GM23338 (cell line): ENCODE measurements around the gene ESYT1. TPM values are rescaled to one million over a fixed set of nuclear protein-coding genes. Genes with fewer than 3 reads are reported as not detected.
A peak's percentile ranks its signal among the peaks of the same experiment; 100 is the strongest.

ENCODE experiments used
- ATAC-seq: fragments of 200-7000 bp; cut with Tn5 transposase; 3 replicates; pipeline ENCODE4 v1.9.1; 2020
- DNase-seq: peaks from one replicate; pipeline ENCODE4 v3.0.0-alpha.2; 2015; ENCODE audit warnings: low spot score
- H2AFZ ChIP-seq: fragments of 200-600 bp; sonication (generic); 2 replicates; pipeline ENCODE4 v1.8.0; 2016; ENCODE audit warnings: antibody characterized with exemption, mild to moderate bottlenecking, moderate library complexity
- H3F3A ChIP-seq: fragments of 200-600 bp; sonication (generic); replicated peaks from 2 replicates; pipeline ENCODE4 v1.8.0; 2017; ENCODE audit warnings: antibody characterized with exemption, mixed run types, low read depth
- H3K27ac ChIP-seq: fragments of 200-600 bp; sonication (generic); 2 replicates; pipeline ENCODE4 v1.6.1; 2016; ENCODE audit warnings: low read depth
- H3K27me3 ChIP-seq: fragments of 200-600 bp; sonication (generic); 2 replicates; pipeline ENCODE4 v1.8.0; 2016; ENCODE audit warnings: mild to moderate bottlenecking, mixed run types, moderate library complexity; ENCODE audit not compliant: insufficient read depth
- H3K36me3 ChIP-seq: fragments of 200-600 bp; sonication (generic); 2 replicates; pipeline ENCODE4 v1.8.0; 2016; ENCODE audit warnings: mild to moderate bottlenecking; ENCODE audit not compliant: insufficient read depth
- H3K4me1 ChIP-seq: fragments of 200-600 bp; sonication (generic); 2 replicates; pipeline ENCODE4 v1.8.0; 2016; ENCODE audit warnings: mild to moderate bottlenecking, moderate library complexity; ENCODE audit not compliant: insufficient read depth
- H3K4me2 ChIP-seq: fragments of 200-600 bp; sonication (generic); 2 replicates; pipeline ENCODE4 v1.7.1; 2017; ENCODE audit warnings: mixed run types
- H3K4me3 ChIP-seq: fragments of 200-600 bp; sonication (generic); 2 replicates; pipeline ENCODE4 v1.6.1; 2016; ENCODE audit warnings: mixed run types
- H3K79me2 ChIP-seq: fragments of 200-600 bp; sonication (generic); replicated peaks from 2 replicates; pipeline ENCODE4 v1.8.0; 2017; ENCODE audit warnings: mild to moderate bottlenecking; ENCODE audit not compliant: insufficient read depth
- H3K9me2 ChIP-seq: fragments of 200-600 bp; sonication (generic); 2 replicates; pipeline ENCODE4 v1.8.0; 2017; ENCODE audit not compliant: insufficient read depth
- H4K20me1 ChIP-seq: fragments of 200-600 bp; sonication (generic); replicated peaks from 2 replicates; pipeline ENCODE4 v1.8.0; 2017; ENCODE audit warnings: mild to moderate bottlenecking; ENCODE audit not compliant: insufficient read depth
- H3K27ac Mint-ChIP-seq: 2 replicates; pipeline ENCODE4 v1.8.0; 2020; ENCODE audit warnings: inconsistent platforms, mild to moderate bottlenecking, moderate library complexity, mixed read lengths
- H3K27me3 Mint-ChIP-seq: 3 replicates; pipeline ENCODE4 v1.8.0; 2022; ENCODE audit warnings: low read depth, mild to moderate bottlenecking, moderate library complexity, mixed read lengths, inconsistent platforms; ENCODE audit not compliant: insufficient read depth, poor library complexity
- H3K36me3 Mint-ChIP-seq: 3 replicates; pipeline ENCODE4 v1.8.0; 2021; ENCODE audit warnings: low read depth, mild to moderate bottlenecking, inconsistent platforms, moderate library complexity, mixed read lengths
- H3K4me1 Mint-ChIP-seq: 3 replicates; pipeline ENCODE4 v1.8.0; 2020; ENCODE audit warnings: mild to moderate bottlenecking, inconsistent platforms, mixed read lengths
- H3K4me3 Mint-ChIP-seq: 3 replicates; pipeline ENCODE4 v1.8.0; 2021; ENCODE audit warnings: moderate library complexity, mild to moderate bottlenecking, inconsistent platforms, mixed read lengths
- H3K9me3 Mint-ChIP-seq: 3 replicates; pipeline ENCODE4 v1.8.0; 2020; ENCODE audit warnings: moderate library complexity, mild to moderate bottlenecking, inconsistent platforms, mixed read lengths
- CREB1 ChIP-seq: fragments of 250-450 bp; sonication (Bioruptor Pico); IDR thresholded peaks from 2 replicates; pipeline ENCODE4 v1.5.0; 2020; ENCODE audit warnings: low read depth, mild to moderate bottlenecking, moderate library complexity
- CTCF ChIP-seq, 2 experiments: fragments of 200-600 bp in 1 of 2; sonication (generic) in 1 of 2; conservative IDR thresholded peaks; 2 replicates each; pipeline versions ENCODE4 v1.5.1 to v1.6.1; 2016 to 2017; ENCODE audit warnings: antibody characterized with exemption in 2 of 2, low read depth in 2 of 2, mild to moderate bottlenecking in 2 of 2, moderate library complexity in 1 of 2
- ETS1 ChIP-seq: IDR thresholded peaks from 2 replicates; pipeline ENCODE4 v1.6.1; 2016; ENCODE audit warnings: antibody characterized with exemption
- EZH2 ChIP-seq: fragments of 200-600 bp; sonication (generic); IDR thresholded peaks from one replicate; pipeline ENCODE4 v1.8.0; 2017; ENCODE audit warnings: antibody characterized with exemption, mild to moderate bottlenecking, low read depth; ENCODE audit not compliant: unreplicated experiment
- EZH2phosphoT487 ChIP-seq: fragments of 200-600 bp; sonication (generic); IDR thresholded peaks from one replicate; pipeline ENCODE4 v1.8.1; 2018; ENCODE audit warnings: antibody characterized with exemption; ENCODE audit not compliant: unreplicated experiment
- JUNB ChIP-seq: IDR thresholded peaks from one replicate; pipeline ENCODE4 v1.6.1; 2016; ENCODE audit warnings: antibody characterized with exemption; ENCODE audit not compliant: unreplicated experiment
- NANOG ChIP-seq: IDR thresholded peaks from 2 replicates; pipeline ENCODE4 v1.6.1; 2016; ENCODE audit warnings: antibody characterized with exemption, borderline replicate concordance
- POLR2AphosphoS5 ChIP-seq: IDR thresholded peaks from 2 replicates; pipeline ENCODE4 v1.6.1; 2016; ENCODE audit warnings: antibody characterized with exemption, low read depth
- REST ChIP-seq: IDR thresholded peaks from one replicate; pipeline ENCODE4 v1.6.1; 2018; ENCODE audit warnings: antibody characterized with exemption; ENCODE audit not compliant: unreplicated experiment
- STAT1 ChIP-seq: IDR thresholded peaks from one replicate; pipeline ENCODE4 v1.6.1; 2016; ENCODE audit warnings: antibody characterized with exemption; ENCODE audit not compliant: unreplicated experiment
- ZNF114 ChIP-seq: fragments of 250-450 bp; sonication (Bioruptor Pico); IDR thresholded peaks from 2 replicates; pipeline ENCODE4 v1.5.0; 2020; ENCODE audit warnings: mild to moderate bottlenecking, moderate library complexity
- ZNF331 ChIP-seq: fragments of 250-450 bp; sonication (Bioruptor Pico); IDR thresholded peaks from 2 replicates; pipeline ENCODE4 v1.5.0; 2020; ENCODE audit warnings: low read depth, mild to moderate bottlenecking, moderate library complexity
- ZNF462 ChIP-seq: fragments of 250-450 bp; sonication (Bioruptor Pico); IDR thresholded peaks from 2 replicates; pipeline ENCODE4 v1.5.0; 2020; ENCODE audit warnings: mild to moderate bottlenecking, moderate library complexity
- polyA plus RNA-seq: library from polyadenylated mRNA; unstranded; fragments of >200 nt; fragmentation: Nextera tagmentation; extraction: Ambion mirVana; gene quantifications from 2 replicates; pipeline ENCODE4 v1.2.1, GENCODE V29; 2016
- total RNA-seq: library from RNA; depleted of rRNA; stranded (reverse); fragments of >200 nt; shearing (Covaris generic); gene quantifications from 2 replicates; pipeline ENCODE4 v1.2.3, GENCODE V29; 2014

Gene ESYT1
- total and polyA plus RNA-seq, 2 experiments from 2014 or later: 23.3 to 142 TPM

GRCh38 chr12:56120158-56120846, 7.8 kb upstream of the ESYT1 start:
- Histone ChIP-seq H3F3A (peaks cover 18% of the 10 kb centered on the region), H4K20me1 (no peaks in the 10 kb centered on the region), H3K4me3 (peak overlapping the region; percentile 20; the same call in 1 of the 2 replicates), H3K79me2 (peaks cover 12% of the 10 kb centered on the region), H2AFZ (no peak overlapping the region), H3K4me1 (peaks cover 10% of the 10 kb centered on the region), H3K4me2 (no peak overlapping the region), H3K36me3 (peaks cover 4% of the 10 kb centered on the region; the same call in 1 of the 2 replicates), H3K9me2 (no peaks in the 10 kb centered on the region), H3K27me3 (no peaks in the 10 kb centered on the region), H3K27ac (no peak overlapping the region)
- Mint-ChIP-seq H3K27ac (no peak overlapping the region), H3K4me3 (peak overlapping the region; percentile 37; the same call in 1 of the 3 replicates), H3K4me1 (peaks cover 18% of the 10 kb centered on the region), H3K27me3 (peaks cover 19% of the 10 kb centered on the region), H3K36me3 (peaks cover 33% of the 10 kb centered on the region), H3K9me3 (peaks cover 6% of the 10 kb centered on the region; the same call in 2 of the 3 replicates)
- TF ChIP-seq JUNB (no peak), NANOG (no peak), ZNF462 (CRISPR knock-in tag) (no peak), EZH2phosphoT487 (no peak), ETS1 (no peak), ZNF114 (CRISPR knock-in tag) (no peak), POLR2AphosphoS5 (no peak), STAT1 (no peak), CTCF (conservative IDR thresholded peaks at IDR 0.05; ENCODE audit: low read depth in 2 of 2) (no peak), CREB1 (no peak), EZH2 (no peak), ZNF331 (CRISPR knock-in tag) (no peak), REST (no peak)
- DNase-seq (no peak), ATAC-seq (no peak)
